ENCODE measurements around the gene DCAF4. TPM values are rescaled to one million over a fixed set of nuclear protein-coding genes. Genes with fewer than 3 reads are reported as not detected.
"Not testable (repeated sequence)": the region's sequence is repeated elsewhere in the genome, so short reads cannot be mapped to it uniquely, and the experiment has no call there.

Gene DCAF4
- total RNA-seq, 2 experiments from 2014 or later: 24.0 to 27.7 TPM

DNA sequence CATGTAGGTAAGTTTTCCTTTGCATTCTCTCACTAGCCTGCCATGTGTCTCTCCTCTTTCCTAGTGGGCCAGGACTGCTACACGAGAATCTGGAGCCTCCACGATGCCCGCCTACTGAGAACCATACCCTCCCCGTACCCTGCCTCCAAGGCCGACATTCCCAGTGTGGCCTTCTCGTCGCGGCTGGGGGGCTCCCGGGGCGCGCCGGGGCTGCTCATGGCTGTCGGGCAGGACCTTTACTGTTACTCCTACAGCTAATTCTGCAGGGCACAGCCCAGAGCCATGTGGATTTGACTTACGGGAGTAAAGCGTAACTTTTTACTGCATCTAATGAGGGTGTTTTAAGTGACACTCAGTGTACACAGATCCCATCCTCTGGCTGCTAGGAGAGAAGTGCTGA is 32.3 kb downstream of the DCAF4 start:
- ChIA-PET POLR2A (no interaction called here), CTCF (no interaction called here)

DNA sequence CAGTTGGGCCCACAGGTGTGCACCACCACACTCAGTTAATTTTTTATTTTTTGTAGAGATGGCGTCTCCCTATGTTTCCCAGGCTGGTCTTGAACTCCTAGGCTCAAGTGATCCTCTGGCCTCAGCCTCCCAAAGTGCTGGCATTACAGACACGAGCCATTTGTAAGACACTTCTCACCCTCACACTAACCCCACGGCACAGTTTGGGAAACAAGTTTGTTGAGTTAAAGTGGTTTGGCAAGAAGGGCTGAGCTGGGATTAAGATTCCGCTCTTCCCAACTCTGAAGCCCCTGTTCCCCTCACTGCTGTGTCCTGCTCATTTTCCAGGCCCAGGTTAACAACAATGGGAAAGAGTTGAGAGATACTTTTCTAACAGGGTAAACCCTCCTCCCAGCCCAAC is 34.8 kb downstream of the DCAF4 start:
- CTCF ChIA-PET, POLR2A ChIA-PET: not testable (repeated sequence)

DNA sequence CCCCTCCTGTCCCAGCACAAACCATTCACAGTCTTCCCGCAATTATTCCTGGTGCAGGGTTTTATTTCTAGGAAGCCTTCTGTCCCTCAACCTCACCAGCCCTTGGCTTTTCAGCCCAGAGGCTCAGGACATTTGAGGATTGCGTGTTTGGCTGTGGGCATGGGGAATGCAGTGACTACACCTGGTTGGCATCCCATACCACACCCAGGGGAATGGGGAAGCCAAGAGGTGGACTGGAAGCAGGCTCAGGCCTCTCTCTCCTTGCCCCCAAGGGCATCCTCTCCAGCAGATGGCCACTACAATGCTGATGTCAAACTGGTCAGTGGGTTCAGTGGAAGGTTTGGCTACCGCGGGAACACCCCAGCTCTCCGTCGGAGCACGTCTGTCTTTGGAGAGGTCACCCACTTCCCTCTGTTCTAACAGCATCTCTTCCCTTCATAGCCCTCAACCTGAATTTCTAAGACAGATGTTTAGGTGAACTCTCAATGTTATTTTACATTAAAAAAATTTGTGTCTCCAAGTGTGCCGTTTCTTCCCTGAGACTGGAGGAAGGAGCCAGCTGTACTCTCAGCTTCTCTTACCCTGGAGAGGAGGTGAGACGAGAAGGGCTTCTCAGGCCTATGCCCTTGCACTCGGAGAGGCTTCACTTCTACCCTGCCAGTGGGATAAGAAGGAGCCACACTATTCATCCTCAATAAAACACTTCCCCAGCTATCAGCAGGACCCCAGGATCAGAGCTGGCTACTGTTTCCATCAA is 35.5 kb downstream of the DCAF4 start:
- ChIA-PET CTCF (interaction anchor here (0.7 kb wide), 1 partner anchor 160 kb away, joined by 3 read pairs; no protein-coding TSS in a partner anchor), POLR2A (no interaction called here)

DNA sequence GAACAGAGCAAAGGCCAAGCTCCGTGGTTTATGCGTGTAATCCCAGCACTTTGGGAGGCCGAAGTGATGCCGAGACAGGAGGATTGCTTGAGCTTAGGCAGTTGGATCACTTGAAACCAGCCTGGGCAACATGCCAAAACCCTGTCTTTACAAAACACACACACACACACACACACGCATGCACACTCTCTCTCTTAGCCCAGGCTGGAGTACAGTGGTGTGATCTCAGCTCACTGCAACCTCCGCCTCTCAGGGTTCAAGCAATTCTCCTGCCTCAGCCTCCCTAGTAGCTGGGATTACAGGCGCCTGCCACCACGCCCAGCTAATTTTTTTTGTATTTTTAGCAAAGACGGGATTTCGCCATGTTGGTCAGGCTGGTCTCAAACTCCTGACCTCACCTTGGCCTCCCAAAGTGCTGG is 36.1 kb downstream of the DCAF4 start:
- POLR2A ChIA-PET: not testable (repeated sequence)
- CTCF ChIA-PET: interaction anchor here (0.7 kb wide), 1 partner anchor 161 kb away, joined by 3 read pairs; no protein-coding TSS in a partner anchor

DNA sequence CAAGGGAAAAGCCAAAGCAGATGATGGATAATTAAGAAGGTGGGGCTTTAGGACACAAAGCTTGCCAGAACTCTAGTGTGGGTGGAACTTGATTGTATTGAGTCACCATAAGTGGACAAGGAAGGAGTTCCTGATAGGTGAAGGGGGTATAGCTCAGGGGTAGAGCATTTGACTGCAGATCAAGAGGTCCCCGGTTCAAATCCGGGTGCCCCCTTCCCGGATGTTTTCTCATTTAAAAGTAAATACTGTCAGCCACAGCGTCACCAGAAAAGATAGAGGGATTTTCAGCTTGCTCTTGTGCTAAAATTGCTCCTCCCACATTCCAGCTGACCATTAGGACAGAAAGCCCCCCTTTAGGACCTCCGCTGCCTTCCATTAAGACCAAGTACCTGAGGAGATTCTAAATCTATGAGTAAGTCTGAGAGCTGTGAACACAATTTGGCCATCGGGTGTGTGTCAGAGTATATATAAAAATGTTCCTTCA is 36.6 kb downstream of the DCAF4 start:
- ChIA-PET POLR2A (no interaction called here), CTCF (no interaction called here)

DNA sequence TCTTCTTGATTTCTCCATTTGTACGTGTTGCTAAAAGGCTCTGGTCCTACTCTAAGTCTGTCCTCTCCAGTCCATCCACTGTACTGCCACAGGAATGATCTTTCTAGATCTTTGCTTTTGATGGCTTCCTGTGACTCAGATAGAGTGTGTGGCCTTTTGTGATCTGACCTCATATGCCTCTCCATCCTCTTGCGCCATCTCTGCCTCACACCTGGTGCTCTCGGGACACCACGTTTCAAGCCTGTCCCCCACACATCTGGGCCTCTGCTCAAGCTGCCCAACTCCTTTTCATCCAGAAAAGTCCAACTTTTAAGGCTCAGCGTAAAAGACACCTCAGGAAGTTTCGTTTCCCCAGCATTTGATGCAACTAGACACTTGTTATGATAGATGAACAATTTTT is 39.0 kb downstream of the DCAF4 start:
- CTCF ChIA-PET: no interaction called here

DNA sequence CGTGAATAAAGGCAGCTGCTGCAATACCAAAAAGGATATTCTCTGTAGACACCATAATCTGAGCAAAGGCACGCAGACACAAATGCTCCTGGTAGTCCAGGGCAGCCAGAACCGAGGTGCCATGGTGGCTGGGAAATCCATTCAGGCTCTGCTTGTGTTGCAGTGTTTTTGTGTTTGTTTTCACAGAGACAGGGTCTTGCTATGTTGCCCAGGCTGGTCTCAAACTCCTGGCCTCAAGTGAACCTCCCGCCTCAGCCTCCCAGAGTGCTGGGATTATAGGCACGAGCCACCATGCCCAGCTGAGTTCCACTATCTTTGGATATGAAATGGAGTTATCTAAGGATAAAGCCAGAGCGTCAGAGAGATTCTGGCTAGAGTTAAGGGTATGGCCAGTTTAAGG is 39.8 kb downstream of the DCAF4 start:
- CTCF ChIA-PET: no interaction called here

More for the DNA sequence above, 39.0 kb downstream of the DCAF4 start:
- POLR2A ChIA-PET: no interaction called here

DNA sequence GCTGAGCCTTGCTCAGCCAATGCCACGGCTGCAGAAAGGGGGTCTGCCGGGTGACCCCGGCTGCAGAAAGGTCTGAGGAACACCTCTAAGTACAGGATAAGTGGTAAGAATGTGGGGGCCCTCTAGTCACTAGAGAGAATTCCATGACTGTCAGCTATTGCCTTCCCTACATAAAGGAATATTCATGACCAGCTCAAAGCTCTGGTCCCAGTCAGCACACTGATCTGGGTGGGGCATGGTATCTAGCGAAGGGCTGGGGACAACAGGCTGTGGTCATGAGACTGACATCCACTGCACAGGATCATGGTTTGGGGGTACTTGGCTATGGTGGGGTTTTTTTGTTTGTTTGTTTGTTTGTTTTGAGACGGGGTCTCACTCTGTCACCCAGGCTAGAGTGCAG is 42.1 kb downstream of the DCAF4 start:
- POLR2A ChIA-PET: interaction anchor here (0.7 kb wide), 1 partner anchor 54 kb away, joined by 4 read pairs; no protein-coding TSS in a partner anchor
- CTCF ChIA-PET: no interaction called here

More for the DNA sequence above, 39.8 kb downstream of the DCAF4 start:
- POLR2A ChIA-PET: no interaction called here

DNA sequence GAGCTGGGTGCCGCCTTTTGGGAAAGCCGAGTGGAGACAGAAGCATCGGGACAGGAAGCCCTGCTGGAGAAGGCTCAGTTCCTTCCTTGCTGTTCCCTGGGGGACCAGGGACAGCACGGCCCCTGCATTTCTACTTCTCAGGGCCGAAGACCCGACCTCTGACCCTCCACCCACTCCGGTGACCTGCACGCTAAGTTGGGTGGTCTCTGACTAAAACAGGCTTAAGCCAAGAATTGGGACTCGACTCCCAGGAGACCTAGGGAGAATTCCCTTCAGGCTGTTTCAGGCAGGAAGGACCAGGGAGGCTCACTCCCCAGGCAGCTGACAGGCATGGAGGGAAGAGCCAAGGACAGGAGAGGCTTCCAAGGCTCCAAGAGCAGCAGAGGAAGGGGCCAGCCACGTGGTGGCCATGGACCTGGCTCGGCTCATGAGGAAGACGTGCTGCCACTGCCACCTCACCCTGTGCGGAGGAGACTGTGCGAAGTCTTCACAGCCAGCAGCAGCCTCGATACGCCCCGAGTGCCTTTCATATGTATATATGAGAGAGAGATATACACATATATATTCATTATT is 43.9 kb downstream of the DCAF4 start:
- ChIA-PET POLR2A (no interaction called here), CTCF (no interaction called here)

DNA sequence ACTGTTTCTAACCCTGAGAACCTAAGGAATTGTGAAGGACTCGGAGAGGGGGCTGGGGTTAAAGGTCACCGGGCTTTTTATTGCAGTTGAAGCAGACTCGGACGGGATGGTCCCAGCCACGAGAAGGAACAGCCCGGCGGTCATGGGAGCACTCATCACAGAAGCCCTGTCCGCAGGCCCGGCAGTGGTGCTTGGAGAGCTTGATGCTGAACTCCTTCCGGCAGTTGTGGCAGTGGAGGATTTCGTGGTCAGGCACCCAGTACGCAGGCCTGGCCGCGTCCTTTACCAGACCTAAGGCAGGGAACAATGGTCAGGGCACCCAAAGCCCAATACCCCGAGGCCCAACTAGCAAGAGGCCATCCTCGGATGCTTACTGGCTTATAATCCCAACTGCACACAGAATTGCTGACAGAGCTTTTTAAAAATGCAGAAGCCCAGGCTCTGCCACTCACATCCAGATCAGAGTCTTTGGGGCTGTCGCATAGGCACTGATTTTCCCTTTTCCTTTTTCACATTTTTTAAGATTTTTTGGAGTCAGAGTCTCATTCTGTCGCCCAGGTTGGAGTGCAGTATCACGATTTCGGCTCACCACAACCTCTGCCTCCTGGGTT is 44.7 kb downstream of the DCAF4 start:
- POLR2A ChIA-PET: no interaction called here
- CTCF ChIA-PET: no interaction called here

DNA sequence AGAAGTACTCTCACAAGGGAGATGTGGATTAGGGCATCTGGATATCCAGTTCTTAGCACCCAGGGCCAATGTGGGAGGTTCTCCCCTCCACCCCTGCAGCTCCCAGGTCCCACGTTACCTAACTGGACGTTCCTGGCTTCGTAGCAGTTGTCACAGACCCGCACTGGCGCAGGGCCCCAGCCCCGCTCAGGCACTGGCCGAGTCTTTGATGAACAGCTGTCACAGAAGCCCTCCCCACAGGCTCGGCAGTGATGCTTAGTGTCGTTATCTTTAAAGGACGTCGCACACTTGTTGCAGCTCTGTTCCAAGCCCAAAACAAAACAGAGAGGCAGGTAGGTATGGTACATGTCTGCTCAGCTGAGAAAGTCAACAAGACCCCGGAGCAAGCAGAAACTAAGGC is 48.4 kb downstream of the DCAF4 start:
- POLR2A ChIA-PET: no interaction called here

DNA sequence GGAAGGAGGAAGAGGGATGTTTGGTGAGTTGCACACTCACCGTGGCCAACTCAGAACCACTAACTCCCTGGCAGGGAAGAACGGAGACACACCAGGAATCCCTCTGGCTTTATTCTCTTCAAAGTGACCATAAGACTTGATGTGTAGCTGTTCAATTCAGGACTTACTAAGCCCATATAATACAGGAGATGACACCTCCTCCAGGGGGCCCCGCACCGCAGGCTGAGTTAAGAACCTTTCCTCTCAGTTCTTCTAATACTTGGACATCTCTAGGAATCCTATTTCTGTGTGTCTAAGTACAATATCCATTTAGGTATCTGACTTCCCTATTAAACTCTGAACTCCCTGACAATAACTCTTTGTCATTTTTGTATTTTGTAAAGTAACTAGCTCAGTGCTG is 49.5 kb downstream of the DCAF4 start:
- ChIA-PET POLR2A (no interaction called here), CTCF (no interaction called here)

More for the DNA sequence above, 48.4 kb downstream of the DCAF4 start:
- CTCF ChIA-PET: no interaction called here

DNA sequence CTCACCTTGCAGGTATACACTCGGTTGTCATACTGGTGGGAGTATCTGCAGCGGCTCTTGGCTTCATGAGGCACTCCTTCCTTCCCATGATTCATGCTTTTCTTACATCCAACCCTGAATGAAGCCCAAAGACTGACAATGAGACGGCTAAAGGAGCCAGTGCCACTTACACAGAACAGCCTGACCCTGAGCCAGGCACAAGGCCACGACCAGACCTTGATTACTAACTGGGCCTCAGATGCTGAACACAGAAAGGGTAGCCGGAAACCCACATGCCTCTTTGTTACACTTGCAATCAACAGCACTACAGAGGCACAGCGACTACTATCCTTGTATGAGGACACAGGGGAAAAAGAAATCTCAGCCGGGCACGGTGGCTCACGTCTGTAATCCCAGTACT is 52.6 kb downstream of the DCAF4 start:
- CTCF ChIA-PET: no interaction called here
- POLR2A ChIA-PET: no interaction called here

DNA sequence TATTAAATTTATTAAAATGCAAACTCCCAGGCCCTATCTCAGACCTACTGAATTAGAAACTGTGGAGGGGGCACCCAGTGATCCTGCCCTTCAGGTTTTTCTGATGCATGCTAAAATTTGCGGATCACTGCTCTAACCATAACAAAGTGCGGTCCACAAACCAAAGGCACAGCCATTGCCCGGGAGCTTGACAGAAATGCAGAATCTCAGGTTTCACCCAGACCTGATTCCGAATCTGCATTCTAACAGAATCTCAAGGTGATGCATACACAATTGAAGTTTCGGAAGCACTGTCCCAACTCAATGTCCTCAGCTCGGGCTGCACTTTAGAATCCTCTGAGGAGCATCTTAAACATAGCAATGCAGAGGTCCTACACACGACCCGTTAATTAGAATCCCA is 54.6 kb downstream of the DCAF4 start:
- ChIA-PET POLR2A (no interaction called here), CTCF (no interaction called here)

DNA sequence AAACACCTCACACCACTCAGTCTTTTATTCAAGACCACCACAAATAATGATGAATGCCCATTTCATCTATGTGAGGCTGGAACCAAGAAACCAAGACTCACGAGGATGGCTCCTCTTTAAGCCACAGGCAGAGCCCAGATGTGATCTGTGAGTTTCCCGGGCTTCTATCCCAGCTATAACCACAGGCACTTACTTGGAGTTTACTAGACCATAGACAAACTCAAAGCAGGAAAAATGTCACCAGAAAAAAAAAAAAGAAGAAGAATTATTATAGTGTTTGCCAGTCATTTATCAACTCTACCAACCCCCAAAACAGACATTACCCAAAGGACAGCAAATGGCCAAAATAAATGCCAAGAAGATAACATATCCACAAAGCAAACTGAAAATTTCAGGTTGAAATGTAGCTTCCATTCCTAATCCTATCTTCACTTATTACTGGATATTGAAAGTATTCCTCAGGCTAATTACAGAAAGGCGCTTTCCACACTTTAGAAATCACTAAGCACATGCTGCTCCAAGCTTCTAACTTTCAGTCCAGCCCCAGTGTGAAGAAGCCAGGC is 56.0 kb downstream of the DCAF4 start:
- POLR2A ChIA-PET: no interaction called here
- CTCF ChIA-PET: no interaction called here

DNA sequence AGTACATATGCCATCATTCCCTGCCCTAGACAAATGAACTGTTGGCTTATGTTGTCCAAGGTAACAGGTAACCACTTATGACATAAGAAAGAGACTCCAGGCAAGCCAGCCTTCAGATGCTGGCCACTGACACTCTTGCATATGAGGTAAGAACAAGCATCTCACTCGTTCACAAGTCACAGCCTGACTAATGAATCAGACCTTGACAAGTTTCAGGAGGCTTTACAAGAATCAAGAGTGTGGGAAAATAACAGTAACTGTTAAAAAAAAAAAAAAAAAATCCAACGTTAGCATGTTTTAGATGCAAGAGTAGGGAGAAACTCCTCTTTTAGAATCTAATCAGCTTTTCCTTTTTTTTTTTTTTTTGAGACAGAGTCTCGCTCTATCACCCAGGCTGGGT is 60.0 kb downstream of the DCAF4 start:
- CTCF ChIA-PET: interaction anchor here (0.7 kb wide), 1 partner anchor 15 kb away, joined by 3 read pairs; no protein-coding TSS in a partner anchor
- POLR2A ChIA-PET: no interaction called here

DNA sequence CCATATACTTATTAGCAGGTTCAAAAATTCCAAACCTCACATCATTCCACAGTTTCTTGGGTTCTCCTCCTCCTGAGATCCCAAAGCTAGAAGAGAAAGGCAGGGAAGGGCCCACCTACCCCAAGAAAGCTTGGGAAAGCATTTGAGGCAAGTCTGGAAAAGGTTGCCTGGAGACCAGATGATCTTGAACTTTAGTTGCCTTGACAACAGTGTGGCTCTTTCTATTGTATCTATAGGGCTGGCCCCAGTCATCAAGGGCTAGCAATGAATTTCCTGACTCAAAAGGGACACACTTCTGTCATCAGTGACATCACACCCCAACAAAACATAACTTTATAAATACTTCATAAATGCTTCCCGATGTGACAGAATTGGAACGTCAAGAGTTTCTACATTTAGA is 60.6 kb downstream of the DCAF4 start:
- ChIA-PET CTCF (no interaction called here), POLR2A (no interaction called here)

DNA sequence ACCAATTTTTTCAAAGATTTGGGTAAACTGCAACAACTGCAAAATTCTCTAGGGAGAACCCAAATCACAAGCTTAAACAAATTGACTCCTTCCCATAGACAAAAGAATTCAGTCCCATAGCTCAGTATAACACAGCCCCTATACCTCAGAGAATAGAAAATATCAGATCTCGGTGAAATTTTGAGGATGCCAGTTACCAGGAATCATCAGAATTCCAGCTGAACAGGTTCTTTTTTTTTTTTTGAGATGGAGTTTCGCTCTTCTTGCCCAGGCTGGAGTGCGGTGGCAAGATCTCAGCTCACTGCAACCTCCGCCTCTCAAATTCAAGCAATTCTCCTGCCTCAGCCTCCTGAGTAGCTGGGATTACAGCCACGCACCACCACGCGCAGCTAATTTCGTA is 63.9 kb downstream of the DCAF4 start:
- ChIA-PET POLR2A (no interaction called here), CTCF (interaction anchor here (0.6 kb wide), 1 partner anchor 71 kb away, joined by 4 read pairs; no protein-coding TSS in a partner anchor)

DNA sequence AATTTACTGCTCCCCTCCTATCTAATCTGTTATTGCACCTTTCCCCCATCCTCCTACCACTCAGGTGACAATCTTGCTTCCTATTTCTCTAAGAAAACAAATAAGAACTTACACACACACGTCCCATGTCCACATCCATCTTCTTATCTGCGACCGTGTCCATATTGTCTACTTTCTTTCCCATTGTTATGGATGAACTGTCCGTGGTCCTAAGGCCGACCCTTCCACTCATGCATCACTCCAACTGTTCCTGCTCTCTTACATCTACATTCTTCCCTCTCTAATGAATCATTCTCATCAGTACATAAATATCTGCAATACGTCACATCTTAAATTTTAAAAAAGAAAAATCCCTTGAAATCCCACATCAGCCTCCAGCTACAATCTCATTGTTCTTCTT is 70.7 kb downstream of the DCAF4 start:
- ChIA-PET POLR2A (no interaction called here), CTCF (no interaction called here)

DNA sequence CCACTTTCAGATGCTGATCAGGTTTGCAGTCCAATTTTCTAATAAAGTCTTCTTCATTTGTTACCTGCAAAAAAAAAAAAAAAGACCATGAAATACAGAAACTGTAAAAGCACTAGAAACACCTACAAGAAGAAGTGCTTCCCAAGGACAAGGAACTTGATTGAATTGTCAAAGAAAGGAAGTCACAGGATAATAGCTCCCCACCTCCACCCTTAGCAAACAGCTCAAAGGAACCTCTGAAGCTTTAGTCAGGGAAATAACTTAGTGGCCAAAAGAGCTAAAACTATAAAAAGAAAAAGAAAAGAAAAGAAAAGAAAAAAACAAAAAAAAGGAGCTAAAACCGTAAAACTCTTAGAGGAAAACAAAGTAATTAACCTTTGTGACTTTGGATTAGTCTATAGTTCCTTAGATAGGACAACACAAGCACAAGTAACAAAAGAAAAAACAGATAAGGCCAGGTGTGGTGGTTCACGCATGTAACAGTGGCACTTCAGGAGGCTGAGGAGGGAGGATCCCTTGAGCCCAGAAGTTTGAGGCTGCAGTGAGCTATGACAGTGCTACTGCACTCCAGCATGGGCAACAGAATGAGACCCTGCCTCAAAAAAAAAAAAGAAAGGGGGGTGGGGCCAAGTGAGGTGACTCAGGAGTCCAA is 72.1 kb downstream of the DCAF4 start:
- ChIA-PET POLR2A (no interaction called here), CTCF (interaction anchor here (0.7 kb wide), 1 partner anchor 1498 kb away, joined by 4 read pairs; no protein-coding TSS in a partner anchor)
